KOPT-K1 (cell line): ENCODE data around the gene SPATA6L.

Experiments used
- H3K27ac ChIP-seq: fragments of 200-600 bp; sonication (generic); 2 replicates; pipeline ENCODE4 v1.5.1; 2016; ENCODE audit warnings: antibody characterized with exemption, mild to moderate bottlenecking, low read depth, low read length; ENCODE audit not compliant: poor library complexity, severe bottlenecking
- H3K36me3 ChIP-seq: fragments of 200-600 bp; sonication (generic); 2 replicates; pipeline ENCODE4 v1.5.1; 2017; ENCODE audit warnings: antibody characterized with exemption, mild to moderate bottlenecking, low read length, moderate library complexity; ENCODE audit not compliant: insufficient read depth
- H3K9me3 ChIP-seq: fragments of 200-600 bp; sonication (generic); 2 replicates; pipeline ENCODE4 v1.5.1; 2017; ENCODE audit warnings: antibody characterized with exemption, low read length, mild to moderate bottlenecking; ENCODE audit not compliant: insufficient read depth, poor library complexity, severe bottlenecking

SPATA6L gene

GRCh38 chr9:4592886-4593285 is 73.4 kb downstream of the SPATA6L start:
- H3K27ac ChIP-seq, result no peak overlapping the region
- no peaks in the 10 kb centered on the region for H3K36me3 ChIP-seq

GRCh38 chr9:4592295-4592694 is 74.0 kb downstream of the SPATA6L start:
- H3K36me3 ChIP-seq, result no peaks in the 10 kb centered on the region

More at GRCh38 chr9:4592886-4593285, 73.4 kb downstream of the SPATA6L start:
- no peaks in the 10 kb centered on the region for H3K9me3 ChIP-seq

GRCh38 chr9:4591123-4591500 is 75.2 kb downstream of the SPATA6L start:
- Histone ChIP-seq H3K36me3 (no peaks in the 10 kb centered on the region), H3K27ac (no peak overlapping the region), H3K9me3 (no peaks in the 10 kb centered on the region)

More at GRCh38 chr9:4592295-4592694, 74.0 kb downstream of the SPATA6L start:
- Histone ChIP-seq H3K27ac (no peak overlapping the region), H3K9me3 (no peaks in the 10 kb centered on the region)

GRCh38 chr9:4590430-4591122 is 75.7 kb downstream of the SPATA6L start:
- Histone ChIP-seq H3K27ac (no peak overlapping the region), H3K36me3 (no peaks in the 10 kb centered on the region), H3K9me3 (no peaks in the 10 kb centered on the region)

- H3K27ac ChIP-seq, result no peak overlapping the region
- H3K9me3 ChIP-seq, result no peaks in the 10 kb centered on the region
- no peaks in the 10 kb centered on the region for H3K36me3 ChIP-seq
Observed at GRCh38 chr9:4588721-4589120, 77.6 kb downstream of the SPATA6L start.

- no peaks in the 10 kb centered on the region for H3K36me3 ChIP-seq
- no peak overlapping the region for H3K27ac ChIP-seq
- no peaks in the 10 kb centered on the region for H3K9me3 ChIP-seq
Observed at GRCh38 chr9:4585135-4585534, 81.1 kb downstream of the SPATA6L start.

- no peaks in the 10 kb centered on the region for H3K36me3 ChIP-seq
- H3K9me3 ChIP-seq, result no peaks in the 10 kb centered on the region
- no peak overlapping the region for H3K27ac ChIP-seq
Observed at GRCh38 chr9:4584636-4585035, 81.6 kb downstream of the SPATA6L start.

- no peaks in the 10 kb centered on the region for H3K9me3 ChIP-seq
- H3K27ac ChIP-seq, result no peak overlapping the region
- H3K36me3 ChIP-seq, result no peaks in the 10 kb centered on the region
Observed at GRCh38 chr9:4583001-4583400, 83.3 kb downstream of the SPATA6L start.

GRCh38 chr9:4581861-4582565 is 84.3 kb downstream of the SPATA6L start:
- Histone ChIP-seq H3K27ac (no peak overlapping the region), H3K36me3 (no peaks in the 10 kb centered on the region), H3K9me3 (no peaks in the 10 kb centered on the region)

- no peaks in the 10 kb centered on the region for H3K36me3 ChIP-seq
- H3K9me3 ChIP-seq, result no peaks in the 10 kb centered on the region
- H3K27ac ChIP-seq, result no peak overlapping the region
Observed at GRCh38 chr9:4581035-4581760, 85.1 kb downstream of the SPATA6L start.

- no peaks in the 10 kb centered on the region for H3K9me3 ChIP-seq
- no peaks in the 10 kb centered on the region for H3K36me3 ChIP-seq
- no peak overlapping the region for H3K27ac ChIP-seq
Observed at GRCh38 chr9:4579001-4579400, 87.3 kb downstream of the SPATA6L start.

GRCh38 chr9:4576448-4576847 is 89.8 kb downstream of the SPATA6L start:
- H3K9me3 ChIP-seq, result no peaks in the 10 kb centered on the region
- no peaks in the 10 kb centered on the region for H3K36me3 ChIP-seq
- H3K27ac ChIP-seq, result no peak overlapping the region

- Histone ChIP-seq H3K27ac (no peak overlapping the region), H3K9me3 (no peaks in the 10 kb centered on the region), H3K36me3 (no peaks in the 10 kb centered on the region)
Observed at GRCh38 chr9:4575997-4576396, 90.3 kb downstream of the SPATA6L start.

GRCh38 chr9:4574657-4575243 is 91.5 kb downstream of the SPATA6L start:
- Histone ChIP-seq H3K9me3 (no peaks in the 10 kb centered on the region), H3K27ac (no peak overlapping the region), H3K36me3 (no peaks in the 10 kb centered on the region)
